Skeletal muscle satellite cell (primary cell): ENCODE results near the gene RPL35A. TPM values are rescaled to one million over a fixed set of nuclear protein-coding genes. Genes with fewer than 3 reads are reported as not detected.
"Not testable (repeated sequence)": the region's sequence is repeated elsewhere in the genome, so short reads cannot be mapped to it uniquely, and the experiment has no call there.

ENCODE experiments used
- H3K27me3 ChIP-seq: 2 replicates; pipeline ENCODE4 v1.7.0; 2013; ENCODE audit warnings: low read length; ENCODE audit not compliant: control insufficient read depth, insufficient read depth
- H3K36me3 ChIP-seq: 2 replicates; pipeline ENCODE4 v1.7.0; 2013; ENCODE audit warnings: mild to moderate bottlenecking, control low read depth, low read length; ENCODE audit not compliant: insufficient read depth
- H3K4me1 ChIP-seq: 2 replicates; pipeline ENCODE4 v1.7.0; 2013; ENCODE audit warnings: low read length; ENCODE audit not compliant: control insufficient read depth, insufficient read depth
- H3K4me2 ChIP-seq: 2 replicates; pipeline ENCODE4 v1.7.0; 2013; ENCODE audit warnings: mild to moderate bottlenecking, low read length
- H3K4me3 ChIP-seq: 2 replicates; pipeline ENCODE4 v1.7.0; 2013; ENCODE audit warnings: low read length
- H3K9ac ChIP-seq: 2 replicates; pipeline ENCODE4 v1.7.0; 2013; ENCODE audit warnings: mild to moderate bottlenecking, low read depth, low read length, moderate library complexity
- H3K9me3 ChIP-seq: replicated peaks from 2 replicates; pipeline ENCODE4 v1.7.0; 2013; ENCODE audit warnings: mild to moderate bottlenecking, control low read depth, low read length
- total RNA-seq: library from RNA; depleted of rRNA; stranded (reverse); fragments of >200 nt; gene quantifications from 2 replicates; pipeline ENCODE4 v1.2.3, GENCODE V29; 2012; rRNA removed

Gene RPL35A
- 537 and 796 TPM in 2 replicates for total RNA-seq

- peak within 1 kb of the TSS; percentile 85 for H3K4me3 ChIP-seq
- H3K27me3 ChIP-seq: no peaks in the 10 kb centered on the region
- peak within 1 kb of the TSS; percentile 99 for H3K9ac ChIP-seq
- H3K4me2 ChIP-seq: peak within 1 kb of the TSS; percentile 76
- H3K9me3 ChIP-seq: no peaks in the 10 kb centered on the region
- peaks cover 39% of the 10 kb centered on the region for H3K36me3 ChIP-seq
- H3K4me1 ChIP-seq: peaks cover 28% of the 10 kb centered on the region
Observed at GRCh38 chr3:197949778-197950676, at the start of gene RPL35A. TSS of gene RPL35A (plus strand) at chr3:197950190. CDS start at chr3:197950968, 778 bp downstream.

- Histone ChIP-seq H3K27me3 (no peaks in the 10 kb centered on the region), H3K9ac (no peak overlapping the region), H3K4me2 (no peak overlapping the region), H3K4me3 (no peak overlapping the region), H3K9me3 (no peaks in the 10 kb centered on the region), H3K4me1 (peaks cover 11% of the 10 kb centered on the region), H3K36me3 (no peaks in the 10 kb centered on the region)
Observed at GRCh38 chr3:197901626-197902025, 48.4 kb upstream of the RPL35A start.

GRCh38 chr3:197906023-197906849 lies 43.8 kb upstream of the RPL35A start:
- no peak overlapping the region for H3K4me3 ChIP-seq
- no peaks in the 10 kb centered on the region for H3K9me3 ChIP-seq
- H3K4me2 ChIP-seq: peak overlapping the region; percentile 53
- H3K27me3 ChIP-seq: no peaks in the 10 kb centered on the region
- no peaks in the 10 kb centered on the region for H3K36me3 ChIP-seq
- H3K9ac ChIP-seq: no peak overlapping the region
- peaks cover 11% of the 10 kb centered on the region for H3K4me1 ChIP-seq

- no peaks in the 10 kb centered on the region for H3K27me3 ChIP-seq
- peaks cover 11% of the 10 kb centered on the region for H3K4me1 ChIP-seq
- H3K9me3 ChIP-seq: no peaks in the 10 kb centered on the region
- no peak overlapping the region for H3K4me3 ChIP-seq
- H3K36me3 ChIP-seq: no peaks in the 10 kb centered on the region
- H3K9ac ChIP-seq: no peak overlapping the region
- H3K4me2 ChIP-seq: peak overlapping the region; percentile 53
Observed at GRCh38 chr3:197906850-197907187, 43.2 kb upstream of the RPL35A start.

- no peaks in the 10 kb centered on the region for H3K36me3 ChIP-seq
- no peak overlapping the region for H3K4me3 ChIP-seq
- no peaks in the 10 kb centered on the region for H3K27me3 ChIP-seq
- no peak overlapping the region for H3K4me2 ChIP-seq
- no peaks in the 10 kb centered on the region for H3K9me3 ChIP-seq
- peaks cover 11% of the 10 kb centered on the region for H3K4me1 ChIP-seq
- no peak overlapping the region for H3K9ac ChIP-seq
Observed at GRCh38 chr3:197907196-197907595, 42.8 kb upstream of the RPL35A start.

GRCh38 chr3:197908550-197908949 lies 41.4 kb upstream of the RPL35A start:
- H3K4me3 ChIP-seq, H3K36me3 ChIP-seq, H3K4me2 ChIP-seq, H3K9ac ChIP-seq, H3K27me3 ChIP-seq, H3K9me3 ChIP-seq: not testable (repeated sequence)
- peaks cover 11% of the 10 kb centered on the region for H3K4me1 ChIP-seq

- no peak overlapping the region for H3K4me3 ChIP-seq
- peaks cover 11% of the 10 kb centered on the region for H3K4me1 ChIP-seq
- no peaks in the 10 kb centered on the region for H3K36me3 ChIP-seq
- H3K4me2 ChIP-seq: no peak overlapping the region
- H3K27me3 ChIP-seq: no peaks in the 10 kb centered on the region
- no peak overlapping the region for H3K9ac ChIP-seq
- no peaks in the 10 kb centered on the region for H3K9me3 ChIP-seq
Observed at GRCh38 chr3:197908957-197909701, 40.9 kb upstream of the RPL35A start.

GRCh38 chr3:197912741-197913476 lies 37.1 kb upstream of the RPL35A start:
- no peak overlapping the region for H3K9ac ChIP-seq
- H3K27me3 ChIP-seq: no peaks in the 10 kb centered on the region
- no peaks in the 10 kb centered on the region for H3K36me3 ChIP-seq
- no peaks in the 10 kb centered on the region for H3K9me3 ChIP-seq
- no peak overlapping the region for H3K4me2 ChIP-seq
- no peak overlapping the region for H3K4me3 ChIP-seq
- H3K4me1 ChIP-seq: no peaks in the 10 kb centered on the region

GRCh38 chr3:197913641-197914380 lies 36.2 kb upstream of the RPL35A start:
- H3K36me3 ChIP-seq: no peaks in the 10 kb centered on the region
- H3K9me3 ChIP-seq: no peaks in the 10 kb centered on the region
- no peak overlapping the region for H3K4me3 ChIP-seq
- H3K9ac ChIP-seq: no peak overlapping the region
- H3K27me3 ChIP-seq: no peaks in the 10 kb centered on the region
- H3K4me1 ChIP-seq: no peaks in the 10 kb centered on the region
- no peak overlapping the region for H3K4me2 ChIP-seq

- not testable (repeated sequence) for H3K4me2 ChIP-seq, H3K4me1 ChIP-seq, H3K9ac ChIP-seq, H3K27me3 ChIP-seq, H3K9me3 ChIP-seq, H3K36me3 ChIP-seq, H3K4me3 ChIP-seq
Observed at GRCh38 chr3:197921429-197922275, 28.3 kb upstream of the RPL35A start.
